Thyroid gland (tissue), 4 donors: ENCODE results near the gene TLR8. TPM values are rescaled to one million over a fixed set of nuclear protein-coding genes. Genes with fewer than 3 reads are reported as not detected.

Experiments
- DNase-seq, 2 donors: peaks; one replicate each; pipeline ENCODE4 v3.0.0-alpha.2; 2019
- H3K27ac ChIP-seq, 3 donors: fragments of 200-600 bp; sonication (generic); 1 replicate in 2 of 3; 2 replicates in 1 of 3; pipeline ENCODE4 v1.5.1; 2016 to 2019; ENCODE audit warnings: mild to moderate bottlenecking in 1 of 3, moderate library complexity in 1 of 3
- H3K27me3 ChIP-seq: fragments of 200-600 bp; sonication (generic); one replicate; pipeline ENCODE4 v1.5.1; 2019
- H3K36me3 ChIP-seq, 2 donors: fragments of 200-600 bp; sonication (generic); one replicate each; pipeline ENCODE4 v1.5.1; 2016 to 2019
- H3K4me1 ChIP-seq, 2 donors: fragments of 200-600 bp; sonication (generic); one replicate each; pipeline ENCODE4 v1.5.1; 2017 to 2019
- H3K4me3 ChIP-seq, 3 donors: fragments of 200-600 bp; sonication (generic); replicated peaks in 1 of 3; 1 replicate in 2 of 3; 2 replicates in 1 of 3; pipeline ENCODE4 v1.5.1; 2016; ENCODE audit warnings: mild to moderate bottlenecking in 1 of 3
- H3K9me3 ChIP-seq: fragments of 200-600 bp; sonication (generic); one replicate; pipeline ENCODE4 v1.5.1; 2017
- POLR2A ChIP-seq, 2 donors: fragments of 450-650 bp; IDR thresholded peaks; one replicate each; pipeline ENCODE4 v1.6.1; 2017; ENCODE audit warnings: antibody characterized with exemption in 2 of 2, mild to moderate bottlenecking in 2 of 2, moderate library complexity in 1 of 2
- WGBS, 2 donors: methylation state at CpG; one replicate each; pipeline ENCODE4 v1.1.5; 2017; 5-methylcytosine and 5-hydroxymethylcytosine counted together
- intact Hi-C: fragments of 100-400 bp; cut with DNase I; formaldehyde crosslinking; loops from one replicate; pipeline ENCODE4 v1.15.1; 2023
- total RNA-seq, 4 donors: library from RNA; depleted of rRNA; stranded (reverse); fragments of >200 nt; gene quantifications; one replicate each; pipeline ENCODE4 v1.2.3, GENCODE V29; 2016
- TF ChIP-seq, protein P1 (sequence below), 6 experiments: fragments of 200-600 bp in 3 of 6; fragments of 450-650 bp in 3 of 6; sonication (generic) in 3 of 6; IDR thresholded peaks; one replicate each; pipeline ENCODE4 v1.5.1; 2016 to 2019; ENCODE audit warnings: antibody characterized with exemption in 6 of 6, mild to moderate bottlenecking in 2 of 6, inconsistent platforms in 1 of 6, moderate library complexity in 1 of 6

TLR8 gene
- total RNA-seq, 4 donors from 2014 or later: 0.45 to 1.7 (median 0.62) TPM

DNA sequence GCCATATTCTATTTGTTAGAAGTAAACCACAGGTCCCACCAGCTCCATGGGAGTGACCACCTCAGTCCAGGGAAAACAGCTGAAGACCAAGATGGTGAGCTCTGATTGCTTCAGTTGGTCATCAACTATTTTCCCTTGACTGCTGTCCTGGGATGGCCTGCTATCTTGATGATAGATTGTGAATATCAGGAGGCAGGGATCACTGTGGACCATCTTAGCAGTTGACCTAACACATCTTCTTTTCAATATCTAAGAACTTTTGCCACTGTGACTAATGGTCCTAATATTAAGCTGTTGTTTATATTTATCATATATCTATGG is 16.1 kb downstream of the TLR8 start:
- Histone ChIP-seq H3K36me3 (no peaks in the 10 kb centered on the region), H3K9me3 (no peaks in the 10 kb centered on the region), H3K27ac (no peak overlapping the region), H3K4me1 (no peaks in the 10 kb centered on the region), H3K4me3 (no peak overlapping the region), H3K27me3 (no peaks in the 10 kb centered on the region)
- intact Hi-C loops: no loop called here
- no peak for TF ChIP-seq POLR2A (IDR thresholded peaks at IDR 0.05)
- TF ChIP-seq, protein P1, sequence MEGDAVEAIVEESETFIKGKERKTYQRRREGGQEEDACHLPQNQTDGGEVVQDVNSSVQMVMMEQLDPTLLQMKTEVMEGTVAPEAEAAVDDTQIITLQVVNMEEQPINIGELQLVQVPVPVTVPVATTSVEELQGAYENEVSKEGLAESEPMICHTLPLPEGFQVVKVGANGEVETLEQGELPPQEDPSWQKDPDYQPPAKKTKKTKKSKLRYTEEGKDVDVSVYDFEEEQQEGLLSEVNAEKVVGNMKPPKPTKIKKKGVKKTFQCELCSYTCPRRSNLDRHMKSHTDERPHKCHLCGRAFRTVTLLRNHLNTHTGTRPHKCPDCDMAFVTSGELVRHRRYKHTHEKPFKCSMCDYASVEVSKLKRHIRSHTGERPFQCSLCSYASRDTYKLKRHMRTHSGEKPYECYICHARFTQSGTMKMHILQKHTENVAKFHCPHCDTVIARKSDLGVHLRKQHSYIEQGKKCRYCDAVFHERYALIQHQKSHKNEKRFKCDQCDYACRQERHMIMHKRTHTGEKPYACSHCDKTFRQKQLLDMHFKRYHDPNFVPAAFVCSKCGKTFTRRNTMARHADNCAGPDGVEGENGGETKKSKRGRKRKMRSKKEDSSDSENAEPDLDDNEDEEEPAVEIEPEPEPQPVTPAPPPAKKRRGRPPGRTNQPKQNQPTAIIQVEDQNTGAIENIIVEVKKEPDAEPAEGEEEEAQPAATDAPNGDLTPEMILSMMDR (IDR thresholded peaks at IDR 0.05): no peak
- DNase-seq: no peak

DNA sequence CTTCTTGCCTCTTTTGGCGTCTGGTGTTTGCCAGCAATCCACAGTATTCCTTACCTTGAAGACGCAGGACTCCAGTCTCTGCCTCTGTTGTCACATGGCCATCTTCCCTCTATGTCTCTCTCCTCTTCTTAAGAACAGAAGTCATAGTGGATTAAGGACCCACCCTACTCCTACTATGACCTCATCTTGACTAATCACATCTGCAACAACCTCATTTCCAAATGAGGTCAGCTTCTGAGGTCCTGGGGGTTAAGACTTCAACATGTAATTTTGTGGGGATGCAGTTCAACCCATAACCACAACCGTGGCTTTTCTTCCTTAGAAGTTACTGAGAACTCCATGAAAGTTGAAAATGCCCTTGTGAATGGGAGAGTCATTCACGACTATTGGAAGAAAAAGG is 23.3 kb downstream of the TLR8 start:
- no peak for DNase-seq
- intact Hi-C loops: no loop called here
- no peaks in the 10 kb centered on the region for H3K4me1 ChIP-seq
- H3K36me3 ChIP-seq: no peaks in the 10 kb centered on the region
- H3K9me3 ChIP-seq: no peaks in the 10 kb centered on the region
- no peaks in the 10 kb centered on the region for H3K27me3 ChIP-seq
- WGBS, 2 donors: 90 to 94% methylated on average over 4 of the region's 4 CpGs
- no peak overlapping the region for H3K27ac ChIP-seq
- no peak overlapping the region for H3K4me3 ChIP-seq
- TF ChIP-seq, protein P1 (IDR thresholded peaks at IDR 0.05): no peak
- no peak for TF ChIP-seq POLR2A (IDR thresholded peaks at IDR 0.05)

DNA sequence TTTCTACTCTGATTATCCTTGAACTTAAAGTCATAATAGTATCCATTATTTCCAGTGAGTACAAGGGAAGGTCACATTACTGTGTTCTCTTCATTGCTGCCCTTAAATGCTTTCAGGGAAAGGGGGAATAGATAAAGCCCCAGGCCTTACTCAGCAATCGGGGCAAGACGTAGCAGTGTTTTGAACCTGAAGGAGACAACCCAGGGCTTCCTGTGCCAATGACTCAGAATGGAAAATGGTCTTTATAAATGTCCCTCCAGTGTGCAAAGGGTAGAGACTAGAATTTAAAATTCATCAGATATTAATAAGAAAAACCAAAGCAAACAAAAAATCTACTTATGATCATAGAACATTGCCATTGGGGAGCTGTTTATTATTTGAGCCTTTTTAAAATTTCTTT is 23.7 kb downstream of the TLR8 start:
- DNase-seq: no peak
- intact Hi-C loops: no loop called here
- no peaks in the 10 kb centered on the region for H3K9me3 ChIP-seq
- no peak overlapping the region for H3K27ac ChIP-seq
- H3K4me1 ChIP-seq: no peaks in the 10 kb centered on the region
- 89 to 90% methylated on average over 2 of the region's 2 CpGs for WGBS, 2 donors
- no peak overlapping the region for H3K4me3 ChIP-seq
- H3K36me3 ChIP-seq: no peaks in the 10 kb centered on the region
- TF ChIP-seq POLR2A (IDR thresholded peaks at IDR 0.05): no peak
- TF ChIP-seq, protein P1 (IDR thresholded peaks at IDR 0.05): no peak
- no peaks in the 10 kb centered on the region for H3K27me3 ChIP-seq

DNA sequence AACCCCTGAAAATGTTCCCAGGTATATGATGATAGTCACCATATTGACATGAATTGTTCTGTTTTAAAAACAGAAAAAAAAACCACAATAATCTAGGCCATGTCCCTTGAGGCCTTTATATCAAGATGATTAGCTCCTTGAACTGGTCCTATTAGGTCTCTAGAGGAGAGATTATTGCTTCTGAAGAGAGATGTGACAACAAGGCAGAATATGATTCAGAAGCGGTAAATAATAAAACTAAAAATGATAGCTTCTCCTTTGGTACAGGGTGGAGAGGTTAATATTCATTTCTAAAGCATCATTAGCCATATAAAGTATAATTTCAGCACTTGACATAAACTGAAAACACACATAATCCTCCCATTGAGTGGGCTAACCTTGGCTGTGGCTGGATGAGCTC is 25.8 kb downstream of the TLR8 start:
- H3K9me3 ChIP-seq: no peaks in the 10 kb centered on the region

DNA sequence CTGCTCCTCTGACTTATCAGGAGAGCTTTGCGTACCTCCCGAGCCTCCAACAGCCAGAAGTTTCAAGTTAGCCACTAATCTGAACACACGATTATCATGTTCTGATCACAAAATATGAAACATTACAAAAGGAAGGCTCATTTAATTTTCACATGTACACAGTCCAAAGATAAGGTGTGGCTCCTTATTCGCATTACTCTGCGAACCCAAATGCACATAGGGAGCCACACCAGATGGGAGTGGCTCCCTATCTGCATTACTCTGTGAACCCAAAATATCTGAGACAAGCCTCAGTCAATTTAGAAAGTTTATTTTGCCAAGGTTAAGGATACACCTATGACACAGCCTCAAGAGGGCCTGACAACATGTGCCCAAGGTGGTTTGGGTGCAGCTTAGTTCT is 28.4 kb downstream of the TLR8 start:
- TF ChIP-seq, protein P1 (IDR thresholded peaks at IDR 0.05): no peak
- no peak for TF ChIP-seq POLR2A (IDR thresholded peaks at IDR 0.05)
- no peak overlapping the region for H3K4me3 ChIP-seq
- WGBS, 2 donors: 95 to 99% methylated on average over 5 of the region's 5 CpGs
- no peaks in the 10 kb centered on the region for H3K4me1 ChIP-seq
- H3K27ac ChIP-seq: no peak overlapping the region
- DNase-seq: no peak
- intact Hi-C loops: no loop called here
- H3K9me3 ChIP-seq: no peaks in the 10 kb centered on the region
- no peaks in the 10 kb centered on the region for H3K36me3 ChIP-seq
- H3K27me3 ChIP-seq: no peaks in the 10 kb centered on the region

More for the DNA sequence above, 25.8 kb downstream of the TLR8 start:
- 100% methylated on average over 1 of the region's 1 CpG for WGBS, 2 donors
- Histone ChIP-seq H3K27me3 (no peaks in the 10 kb centered on the region), H3K27ac (no peak overlapping the region), H3K4me3 (no peak overlapping the region), H3K36me3 (no peaks in the 10 kb centered on the region), H3K4me1 (no peaks in the 10 kb centered on the region)
- no peak for DNase-seq
- TF ChIP-seq, protein P1 (IDR thresholded peaks at IDR 0.05): no peak
- TF ChIP-seq POLR2A (IDR thresholded peaks at IDR 0.05): no peak
- intact Hi-C loops: no loop called here
